PFSK-1 (cell line): ENCODE data around the gene RTL9.

Source experiments
- FOXP2 ChIP-seq: optimal IDR thresholded peaks from 2 replicates; pipeline ENCODE3; 2011; ENCODE audit warnings: borderline replicate concordance, control low read depth, inconsistent platforms; ENCODE audit not compliant: insufficient read depth; ENCODE audit errors: extremely low read length, extremely low read depth
- POLR2AphosphoS5 ChIP-seq: IDR thresholded peaks from 2 replicates; pipeline ENCODE4 v1.6.1; 2012; ENCODE audit warnings: low read depth, mild to moderate bottlenecking, control low read depth, low read length, moderate library complexity
- REST ChIP-seq, 2 experiments: IDR thresholded peaks; 2 replicates each; pipeline versions ENCODE4 v1.6.1 to v1.8.0; 2011 to 2012; ENCODE audit warnings: low read depth in 2 of 2, low read length in 2 of 2, control low read depth in 1 of 2, inconsistent platforms in 1 of 2, mild to moderate bottlenecking in 1 of 2, moderate library complexity in 1 of 2; ENCODE audit not compliant: insufficient read depth in 1 of 2
- SIN3A ChIP-seq: IDR thresholded peaks from 2 replicates; pipeline ENCODE4 v1.6.1; 2012; ENCODE audit warnings: mild to moderate bottlenecking, low read length, moderate library complexity, borderline replicate concordance; ENCODE audit not compliant: insufficient read depth
- TAF1 ChIP-seq: IDR thresholded peaks from 2 replicates; pipeline ENCODE4 v1.6.1; 2012; ENCODE audit warnings: low read length, control low read depth, borderline replicate concordance; ENCODE audit not compliant: insufficient read depth

GRCh38 chrX:110327336-110327735 lies 31.3 kb upstream of the RTL9 start:
- no peak for TF ChIP-seq SIN3A
- no peak for TF ChIP-seq REST (IDR thresholded peaks at IDR 0.05; ENCODE audit: insufficient read depth in 1 of 2, low read depth in 2 of 2, low read length in 2 of 2)
- TF ChIP-seq POLR2AphosphoS5, result no peak
- TF ChIP-seq TAF1, result no peak
- no peak for TF ChIP-seq FOXP2
